Bone marrow (tissue), 2 donors: ENCODE measurements around the gene BAAT.
"Not testable (repeated sequence)": the region's sequence is repeated elsewhere in the genome, so short reads cannot be mapped to it uniquely, and the experiment has no call there.

ENCODE experiments used
- DNase-seq, 2 donors: peaks; one replicate each; lab custom pipeline; 2025; lab: John Stamatoyannopoulos, UW

Gene BAAT

DNA sequence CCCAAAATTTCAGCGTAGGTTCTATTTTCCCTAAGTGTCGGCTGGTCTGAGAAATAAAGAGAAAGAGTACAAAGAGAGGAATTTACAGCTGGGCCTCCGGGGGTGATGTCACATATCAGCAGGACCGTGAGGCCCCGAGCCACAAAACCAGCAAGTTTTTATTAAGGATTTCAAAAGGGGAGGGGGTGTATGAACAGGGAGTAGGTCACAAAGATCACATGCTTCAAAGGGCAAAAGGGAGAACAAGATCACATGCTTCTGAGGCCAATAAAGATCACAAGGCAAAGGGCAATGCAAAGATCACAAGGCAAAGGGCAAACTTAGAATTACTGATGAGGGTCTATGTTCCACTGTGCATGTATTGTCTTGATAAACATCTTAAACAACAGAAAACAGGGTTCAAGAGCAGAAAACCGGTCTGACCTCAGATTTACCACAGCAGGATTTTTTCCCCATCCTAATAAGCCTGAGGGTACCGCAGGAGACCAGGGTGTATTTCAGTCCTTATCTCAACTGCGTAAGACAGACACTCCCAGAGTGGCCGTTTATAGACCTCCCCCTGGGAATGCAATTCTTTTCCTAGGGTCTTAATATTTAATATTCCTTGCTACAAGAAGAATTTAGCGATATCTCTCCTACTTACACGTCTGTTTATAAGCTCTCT, at the start of gene BAAT:
Gene BAAT (minus strand): TSS at position 134 of the 664 bp plus-strand sequence. CDS start 13,602 bp downstream, outside the sequence.
- not testable (repeated sequence) for DNase-seq

GRCh38 chr9:101433229-101433628, 48.4 kb upstream of the BAAT start:
- no peak for DNase-seq

DNA sequence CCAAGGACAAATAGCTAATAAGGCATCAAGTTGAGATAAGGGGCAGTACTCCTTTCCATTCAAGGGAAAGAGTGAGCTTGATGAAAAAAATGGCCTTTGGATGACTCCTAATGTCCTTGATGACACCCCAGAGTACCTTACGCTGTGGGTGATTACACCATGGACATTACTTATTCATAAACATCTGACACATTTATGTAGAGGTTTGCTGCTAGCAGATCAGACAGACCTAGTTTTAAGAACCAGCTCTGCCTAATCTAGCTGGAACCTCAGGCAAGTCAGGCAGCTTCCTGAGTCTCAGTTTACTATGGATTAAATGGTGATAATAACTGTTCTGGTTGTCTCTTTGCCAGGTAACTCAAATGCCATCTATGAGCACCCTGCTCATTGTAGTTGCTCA, 47.9 kb upstream of the BAAT start:
- DNase-seq = no peak

GRCh38 chr9:101432171-101432570, 47.4 kb upstream of the BAAT start:
- no peak for DNase-seq

- DNase-seq = no peak
These were observed 44.9 kb upstream of the BAAT start for GRCh38 chr9:101429736-101430135.

- no peak for DNase-seq
These were observed 44.1 kb upstream of the BAAT start for GRCh38 chr9:101428909-101429308.

DNA sequence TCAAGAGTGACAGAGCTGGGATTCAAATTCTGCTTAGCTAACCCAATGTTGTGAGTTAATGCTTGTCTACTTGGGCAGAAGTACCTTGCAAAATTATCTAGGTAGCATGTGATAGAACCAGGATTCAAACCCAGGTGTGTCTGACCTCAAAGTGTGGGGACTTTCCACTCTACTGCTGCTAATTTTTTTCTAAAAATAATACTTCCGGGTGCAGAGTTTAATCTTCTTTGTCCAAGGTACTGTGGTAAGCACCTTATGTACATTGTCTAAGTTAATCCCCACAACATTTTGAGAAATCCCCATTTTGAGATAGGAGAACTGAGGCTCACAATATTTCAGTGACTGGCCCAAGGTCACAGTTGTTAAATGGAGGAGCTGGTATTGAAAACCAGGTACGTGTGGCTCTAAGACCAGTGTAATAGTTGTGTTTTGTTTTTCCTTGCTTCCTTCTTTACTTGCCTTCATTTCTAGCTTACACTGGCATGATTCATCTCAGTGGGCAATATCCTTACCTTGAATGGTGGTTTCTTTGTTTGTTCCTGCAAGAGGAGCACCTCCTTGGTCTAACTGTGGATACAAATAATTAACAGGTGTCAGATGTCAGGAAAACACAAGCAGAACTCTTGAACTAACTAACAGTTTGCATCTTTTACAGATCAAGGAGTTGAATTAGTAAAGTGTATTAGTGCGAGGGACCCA, 43.3 kb upstream of the BAAT start:
- no peak for DNase-seq

GRCh38 chr9:101427358-101427757, 42.6 kb upstream of the BAAT start:
- no peak for DNase-seq

GRCh38 chr9:101421653-101422065, 36.9 kb upstream of the BAAT start:
- DNase-seq = no peak

GRCh38 chr9:101419863-101420262, 35.1 kb upstream of the BAAT start:
- no peak for DNase-seq

DNA sequence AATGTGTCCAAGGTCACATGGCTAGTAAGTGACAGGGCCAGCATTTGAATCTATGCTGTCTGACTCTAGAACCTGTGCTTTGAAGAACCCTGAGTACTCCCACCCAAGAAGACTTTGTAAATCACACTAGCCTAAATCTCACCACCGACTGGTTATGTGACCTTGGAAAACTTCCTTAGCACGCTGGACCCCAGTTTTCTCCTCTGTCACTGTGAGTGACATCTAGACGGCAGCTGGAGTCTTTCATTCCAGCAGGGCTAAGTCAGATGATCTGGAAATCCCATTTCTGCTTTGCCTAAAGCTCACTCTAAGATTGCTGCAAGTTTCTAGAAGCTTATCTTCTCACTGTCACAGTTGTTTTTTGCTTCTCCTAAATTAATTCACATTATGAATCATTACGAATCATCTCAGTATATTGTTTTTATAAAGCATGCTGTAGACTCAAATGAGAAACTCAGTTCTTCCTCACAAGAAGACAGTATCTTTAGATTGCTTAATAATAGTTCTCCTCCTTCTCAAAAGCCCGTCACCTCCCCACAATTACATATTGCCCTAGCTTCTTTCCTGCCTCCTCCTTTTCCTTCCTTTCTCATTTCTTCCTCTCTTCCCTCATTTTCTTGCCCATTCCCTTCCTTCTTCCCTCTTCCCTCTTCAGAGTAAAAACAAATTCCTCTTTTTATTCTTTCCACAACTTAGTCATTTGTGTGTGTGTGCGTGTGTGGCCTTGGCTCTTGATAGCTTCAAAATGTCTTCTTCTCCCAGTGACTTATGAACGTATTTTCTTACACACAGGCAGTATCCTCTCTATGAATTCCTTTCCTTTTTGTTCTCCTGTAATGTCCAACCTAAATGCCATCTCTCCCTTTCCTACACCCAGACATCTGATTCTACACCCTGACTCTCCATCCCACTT, 34.0 kb upstream of the BAAT start:
- DNase-seq = no peak

- DNase-seq = no peak
These were observed 33.2 kb upstream of the BAAT start for GRCh38 chr9:101417977-101418376.

GRCh38 chr9:101417389-101417788, 32.6 kb upstream of the BAAT start:
- DNase-seq = no peak

DNA sequence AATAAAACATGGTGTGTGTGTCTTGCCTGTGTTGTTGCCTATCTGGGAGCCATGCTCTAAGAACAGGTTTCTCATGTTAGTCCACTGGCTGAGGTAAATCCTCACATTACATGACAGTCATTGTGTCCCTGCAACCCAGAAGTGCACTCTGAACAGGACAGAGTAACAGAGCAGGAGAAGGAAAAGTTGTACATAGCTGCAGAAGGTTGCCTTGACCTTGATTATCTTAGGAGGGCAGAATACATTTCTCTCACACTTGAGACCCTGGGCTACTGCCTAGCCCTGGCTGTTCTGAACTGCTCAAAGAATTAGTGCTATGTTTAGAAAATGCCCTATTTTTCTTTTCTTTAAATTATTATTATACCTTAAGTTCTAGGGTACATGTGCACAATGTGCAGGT, 30.8 kb upstream of the BAAT start:
- DNase-seq = no peak

GRCh38 chr9:101414839-101415238, 30.0 kb upstream of the BAAT start:
- no peak for DNase-seq

GRCh38 chr9:101409079-101409477, 24.3 kb upstream of the BAAT start:
- no peak for DNase-seq

DNA sequence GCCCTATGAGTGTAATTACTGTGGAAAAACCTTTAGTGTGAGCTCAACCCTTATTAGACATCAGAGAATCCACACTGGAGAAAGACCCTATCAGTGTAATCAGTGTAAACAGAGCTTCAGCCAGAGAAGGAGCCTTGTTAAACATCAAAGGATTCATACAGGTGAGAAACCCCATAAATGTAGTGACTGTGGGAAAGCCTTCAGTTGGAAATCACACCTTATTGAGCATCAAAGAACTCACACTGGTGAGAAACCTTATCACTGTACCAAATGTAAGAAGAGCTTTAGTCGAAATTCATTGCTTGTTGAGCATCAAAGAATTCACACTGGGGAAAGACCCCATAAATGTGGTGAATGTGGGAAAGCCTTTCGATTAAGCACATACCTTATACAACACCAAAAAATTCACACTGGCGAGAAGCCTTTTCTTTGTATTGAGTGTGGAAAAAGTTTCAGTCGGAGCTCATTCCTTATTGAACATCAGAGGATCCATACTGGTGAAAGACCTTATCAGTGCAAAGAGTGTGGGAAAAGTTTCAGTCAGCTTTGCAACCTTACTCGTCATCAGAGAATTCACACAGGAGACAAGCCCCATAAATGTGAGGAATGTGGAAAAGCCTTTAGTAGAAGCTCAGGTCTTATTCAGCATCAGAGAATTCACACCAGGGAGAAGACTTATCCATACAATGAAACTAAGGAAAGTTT, 23.7 kb upstream of the BAAT start:
- DNase-seq = no peak

- DNase-seq = no peak
These were observed 18.9 kb upstream of the BAAT start for GRCh38 chr9:101403516-101404285.

- DNase-seq = no peak
These were observed 15.3 kb upstream of the BAAT start for GRCh38 chr9:101400120-101400519.

- no peak for DNase-seq
These were observed 14.8 kb upstream of the BAAT start for GRCh38 chr9:101399643-101399970.

GRCh38 chr9:101398930-101399642, 14.3 kb upstream of the BAAT start:
- peak in 1 of 2 donors; percentile 79 for DNase-seq
